Parathyroid adenoma (tissue), 2 donors: ENCODE results near the gene RNF223.

Experiments used
- H2AFZ ChIP-seq: fragments of 300-600 bp; sonication (generic); one replicate; pipeline ENCODE4 v1.7.0; 2017; ENCODE audit warnings: antibody characterized with exemption, mild to moderate bottlenecking
- H3K27ac ChIP-seq: fragments of 300-600 bp; sonication (generic); one replicate; pipeline ENCODE4 v1.7.0; 2017
- H3K27me3 ChIP-seq: fragments of 300-600 bp; sonication (generic); one replicate; pipeline ENCODE4 v1.7.0; 2017; ENCODE audit warnings: low read length; ENCODE audit not compliant: control insufficient read depth, insufficient read depth
- H3K36me3 ChIP-seq: fragments of 300-600 bp; sonication (generic); one replicate; pipeline ENCODE4 v1.7.0; 2017; ENCODE audit warnings: low read length; ENCODE audit not compliant: control insufficient read depth, insufficient read depth
- H3K4me1 ChIP-seq: fragments of 300-600 bp; sonication (generic); one replicate; pipeline ENCODE4 v1.7.0; 2017; ENCODE audit warnings: control low read depth
- H3K4me2 ChIP-seq: fragments of 300-600 bp; sonication (generic); one replicate; pipeline ENCODE4 v1.7.0; 2017; ENCODE audit warnings: low read length
- H3K4me3 ChIP-seq: fragments of 300-600 bp; sonication (generic); one replicate; pipeline ENCODE4 v1.7.0; 2017; ENCODE audit warnings: low read depth, low read length
- H3K79me2 ChIP-seq: fragments of 300-600 bp; sonication (generic); one replicate; pipeline ENCODE4 v1.7.0; 2017; ENCODE audit warnings: control low read depth
- H3K9ac ChIP-seq: fragments of 300-600 bp; sonication (generic); one replicate; pipeline ENCODE4 v1.7.0; 2017; ENCODE audit warnings: mild to moderate bottlenecking
- H3K9me3 ChIP-seq: fragments of 300-600 bp; sonication (generic); one replicate; pipeline ENCODE4 v1.7.0; 2017; ENCODE audit warnings: low read length; ENCODE audit not compliant: control insufficient read depth
- CTCF ChIP-seq: fragments of 300-600 bp; sonication (generic); IDR thresholded peaks from one replicate; pipeline ENCODE4 v1.7.0; 2017; ENCODE audit warnings: antibody characterized with exemption, mild to moderate bottlenecking
- donor health status: primary hyperparathyroidism.

The RNF223 gene

GRCh38 chr1:1063945-1064831, 9.9 kb downstream of the RNF223 start:
- no peak overlapping the region for H3K27ac ChIP-seq

GRCh38 chr1:1063261-1063944, 10.7 kb downstream of the RNF223 start:
- H3K27me3 ChIP-seq: peaks cover 2% of the 10 kb centered on the region
- H3K79me2 ChIP-seq: no peaks in the 10 kb centered on the region
- H3K9ac ChIP-seq: no peak overlapping the region
- H3K4me2 ChIP-seq: no peak overlapping the region
- no peaks in the 10 kb centered on the region for H3K4me1 ChIP-seq
- H3K9me3 ChIP-seq: no peaks in the 10 kb centered on the region
- no peak overlapping the region for H3K27ac ChIP-seq
- no peak overlapping the region for H3K4me3 ChIP-seq
- no peak overlapping the region for H2AFZ ChIP-seq
- H3K36me3 ChIP-seq: no peaks in the 10 kb centered on the region
- TF ChIP-seq CTCF: no peak

More at GRCh38 chr1:1063945-1064831, 9.9 kb downstream of the RNF223 start:
- no peak overlapping the region for H3K4me3 ChIP-seq
- H3K36me3 ChIP-seq: no peaks in the 10 kb centered on the region
- H3K79me2 ChIP-seq: no peaks in the 10 kb centered on the region
- no peaks in the 10 kb centered on the region for H3K9me3 ChIP-seq
- no peak overlapping the region for H2AFZ ChIP-seq
- H3K4me1 ChIP-seq: no peaks in the 10 kb centered on the region
- peaks cover 2% of the 10 kb centered on the region for H3K27me3 ChIP-seq
- peak; percentile 81 for TF ChIP-seq CTCF
- H3K4me2 ChIP-seq: peak overlapping the region; percentile 49
- H3K9ac ChIP-seq: no peak overlapping the region

- H3K4me2 ChIP-seq: no peak overlapping the region
- no peaks in the 10 kb centered on the region for H3K9me3 ChIP-seq
- no peak overlapping the region for H2AFZ ChIP-seq
- H3K27me3 ChIP-seq: peaks cover 2% of the 10 kb centered on the region
- no peak overlapping the region for H3K4me3 ChIP-seq
- no peaks in the 10 kb centered on the region for H3K79me2 ChIP-seq
- H3K27ac ChIP-seq: no peak overlapping the region
- no peak overlapping the region for H3K9ac ChIP-seq
- no peaks in the 10 kb centered on the region for H3K4me1 ChIP-seq
- TF ChIP-seq CTCF: no peak
- no peaks in the 10 kb centered on the region for H3K36me3 ChIP-seq
These were observed 11.6 kb downstream of the RNF223 start for GRCh38 chr1:1062348-1063163.

GRCh38 chr1:1061682-1062345, 12.3 kb downstream of the RNF223 start:
- Histone ChIP-seq H2AFZ (no peak overlapping the region), H3K9ac (no peak overlapping the region), H3K4me2 (no peak overlapping the region), H3K4me1 (no peaks in the 10 kb centered on the region), H3K9me3 (no peaks in the 10 kb centered on the region), H3K27me3 (peaks cover 2% of the 10 kb centered on the region), H3K27ac (no peak overlapping the region), H3K79me2 (no peaks in the 10 kb centered on the region), H3K36me3 (no peaks in the 10 kb centered on the region), H3K4me3 (no peak overlapping the region)
- no peak for TF ChIP-seq CTCF
